ENCODE results near the gene TNS3. TPM values are rescaled to one million over a fixed set of nuclear protein-coding genes. Genes with fewer than 3 reads are reported as not detected.
A peak's percentile ranks its signal among the peaks of the same experiment; 100 is the strongest.

TNS3 gene
- total RNA-seq, 4 donors from 2014 or later: 6.6 to 16.0 (median 9.6) TPM

- H3K27ac ChIP-seq: no peak overlapping the region
- no peak for DNase-seq
- no peak for TF ChIP-seq POLR2A (IDR thresholded peaks at IDR 0.05)
- TF ChIP-seq, protein P1, sequence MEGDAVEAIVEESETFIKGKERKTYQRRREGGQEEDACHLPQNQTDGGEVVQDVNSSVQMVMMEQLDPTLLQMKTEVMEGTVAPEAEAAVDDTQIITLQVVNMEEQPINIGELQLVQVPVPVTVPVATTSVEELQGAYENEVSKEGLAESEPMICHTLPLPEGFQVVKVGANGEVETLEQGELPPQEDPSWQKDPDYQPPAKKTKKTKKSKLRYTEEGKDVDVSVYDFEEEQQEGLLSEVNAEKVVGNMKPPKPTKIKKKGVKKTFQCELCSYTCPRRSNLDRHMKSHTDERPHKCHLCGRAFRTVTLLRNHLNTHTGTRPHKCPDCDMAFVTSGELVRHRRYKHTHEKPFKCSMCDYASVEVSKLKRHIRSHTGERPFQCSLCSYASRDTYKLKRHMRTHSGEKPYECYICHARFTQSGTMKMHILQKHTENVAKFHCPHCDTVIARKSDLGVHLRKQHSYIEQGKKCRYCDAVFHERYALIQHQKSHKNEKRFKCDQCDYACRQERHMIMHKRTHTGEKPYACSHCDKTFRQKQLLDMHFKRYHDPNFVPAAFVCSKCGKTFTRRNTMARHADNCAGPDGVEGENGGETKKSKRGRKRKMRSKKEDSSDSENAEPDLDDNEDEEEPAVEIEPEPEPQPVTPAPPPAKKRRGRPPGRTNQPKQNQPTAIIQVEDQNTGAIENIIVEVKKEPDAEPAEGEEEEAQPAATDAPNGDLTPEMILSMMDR (IDR thresholded peaks at IDR 0.05): no peak
- H3K9me3 ChIP-seq: no peaks in the 10 kb centered on the region
- peaks cover 19 to 75% (median 25%) of the 10 kb centered on the region in 3 donors for H3K4me1 ChIP-seq
- peaks cover 0 to 66% (median 0%) of the 10 kb centered on the region in 4 donors for H3K27me3 ChIP-seq
- 65 to 92% methylated on average over 2 of the region's 2 CpGs for WGBS, 2 donors
- H3K4me3 ChIP-seq: no peak overlapping the region
- no peaks in the 10 kb centered on the region for H3K36me3 ChIP-seq
- intact Hi-C loops (cut with DNase I): no loop called here
These were observed 2.6 kb upstream of the TNS3 start for GRCh38 chr7:47584536-47584895.

- no peak overlapping the region for H3K27ac ChIP-seq
- no peak overlapping the region for H3K4me3 ChIP-seq
- 30 to 78% methylated on average over 5 to 10 of the region's 11 CpGs for WGBS, 2 donors
- intact Hi-C loops (cut with DNase I): no loop called here
- H3K4me1 ChIP-seq: peaks cover 19 to 80% (median 25%) of the 10 kb centered on the region in 3 donors
- no peak for DNase-seq
- H3K27me3 ChIP-seq: peaks cover 0 to 71% (median 0%) of the 10 kb centered on the region in 4 donors
- H3K9me3 ChIP-seq: no peaks in the 10 kb centered on the region
- H3K36me3 ChIP-seq: no peaks in the 10 kb centered on the region
- TF ChIP-seq, protein P1 (IDR thresholded peaks at IDR 0.05): no peak
- TF ChIP-seq POLR2A (IDR thresholded peaks at IDR 0.05): no peak
These were observed 2.0 kb upstream of the TNS3 start for GRCh38 chr7:47583739-47584535.

DNA sequence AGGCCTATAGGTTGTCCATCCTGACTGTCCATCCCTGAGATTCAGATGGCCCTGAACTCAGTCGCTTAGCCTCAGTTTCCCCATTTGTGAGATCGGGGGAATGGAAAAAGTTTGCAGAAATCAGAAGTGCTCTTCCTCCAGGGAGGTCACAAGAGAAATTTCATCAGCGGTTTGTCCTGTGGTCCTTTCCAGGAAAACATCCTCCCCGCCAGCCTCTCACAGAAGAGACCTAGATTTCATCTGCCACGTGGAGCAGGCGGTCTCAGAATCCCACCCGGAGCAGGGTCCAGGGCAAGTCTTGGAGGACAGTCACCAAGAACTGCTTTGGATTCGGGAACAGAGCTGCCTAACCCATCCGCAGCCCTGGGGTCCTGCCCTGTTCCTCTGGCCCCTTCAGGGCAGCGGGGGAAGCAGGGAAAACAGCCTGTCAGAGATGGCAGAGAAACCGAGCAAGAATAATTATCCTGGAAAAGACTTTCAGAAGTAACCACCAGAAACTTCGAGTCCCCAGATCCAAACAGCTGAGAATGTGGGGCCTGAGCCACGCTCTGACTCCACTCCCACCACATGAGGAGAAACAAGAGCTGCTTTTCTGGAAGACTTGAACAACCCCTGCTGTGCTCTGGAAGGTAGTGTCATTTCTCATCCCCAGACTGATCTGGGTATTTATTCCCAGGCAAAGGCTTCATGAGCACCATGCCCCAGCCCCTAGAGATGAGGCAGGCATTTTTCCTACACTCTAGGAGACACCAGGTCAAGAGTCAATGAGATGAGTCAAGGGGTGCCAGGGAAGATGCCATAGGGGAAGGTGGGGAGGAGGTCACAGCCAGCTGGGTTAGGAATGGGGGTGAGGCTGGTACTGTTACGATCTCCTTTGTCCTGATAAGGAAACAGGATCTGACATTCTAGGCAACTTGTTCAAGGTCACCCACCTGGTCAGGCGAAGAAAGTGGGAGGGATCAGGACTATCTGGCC is 1.1 kb upstream of the TNS3 start:
- peaks cover 0 to 80% (median 0%) of the 10 kb centered on the region in 4 donors for H3K27me3 ChIP-seq
- H3K4me3 ChIP-seq: peak overlapping the region in 1 of 4 donors; percentile 78
- H3K36me3 ChIP-seq: no peaks in the 10 kb centered on the region
- no peak for DNase-seq
- H3K27ac ChIP-seq: peak overlapping the region in 1 of 4 donors; percentile 83
- intact Hi-C loops (cut with DNase I): no loop called here
- WGBS, 2 donors: 77 to 87% methylated on average over 6 to 11 of the region's 15 CpGs
- H3K4me1 ChIP-seq: peaks cover 24 to 81% (median 25%) of the 10 kb centered on the region in 3 donors
- H3K9me3 ChIP-seq: no peaks in the 10 kb centered on the region
- TF ChIP-seq, protein P1 (IDR thresholded peaks at IDR 0.05): no peak
- TF ChIP-seq POLR2A (IDR thresholded peaks at IDR 0.05): no peak

DNA sequence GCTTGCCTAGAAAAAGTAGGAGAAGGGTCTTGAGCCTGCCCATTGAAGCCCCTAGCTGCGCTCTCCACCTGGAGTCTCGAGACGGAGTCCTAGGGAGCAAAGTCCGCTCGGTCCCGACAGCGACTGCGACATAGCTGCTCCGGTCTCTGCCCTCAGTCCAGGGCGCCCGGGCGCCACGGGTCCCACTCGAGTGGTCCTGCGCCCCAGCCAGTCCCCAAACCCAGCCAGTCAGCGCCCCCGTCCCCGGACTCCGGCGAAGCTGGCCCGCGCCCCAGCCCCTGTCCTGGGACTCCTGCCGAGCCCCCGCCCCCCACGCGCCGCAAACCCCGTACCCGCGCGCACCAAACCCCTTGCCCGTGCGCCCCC is 490 bp downstream of the TNS3 start:
- Histone ChIP-seq H3K9me3 (no peaks in the 10 kb centered on the region), H3K36me3 (no peaks in the 10 kb centered on the region), H3K4me3 (peak overlapping the region; percentile 46 to 78 (median 57)), H3K27me3 (peaks cover 0 to 90% (median 0%) of the 10 kb centered on the region in 4 donors), H3K4me1 (peaks cover 32 to 81% (median 36%) of the 10 kb centered on the region in 3 donors), H3K27ac (peak overlapping the region; percentile 72 to 83 (median 76))
- DNase-seq: no peak
- WGBS, 2 donors: 0 to 19% methylated on average over 1 to 6 of the region's 33 CpGs
- TF ChIP-seq, protein P1 (IDR thresholded peaks at IDR 0.05): no peak
- TF ChIP-seq POLR2A (IDR thresholded peaks at IDR 0.05): no peak
- intact Hi-C loops (cut with DNase I): no loop called here
